ENCODE measurements around the gene KRTAP19-1.
"Not testable (repeated sequence)": the region's sequence is repeated elsewhere in the genome, so short reads cannot be mapped to it uniquely, and the experiment has no call there.

The KRTAP19-1 gene

DNA sequence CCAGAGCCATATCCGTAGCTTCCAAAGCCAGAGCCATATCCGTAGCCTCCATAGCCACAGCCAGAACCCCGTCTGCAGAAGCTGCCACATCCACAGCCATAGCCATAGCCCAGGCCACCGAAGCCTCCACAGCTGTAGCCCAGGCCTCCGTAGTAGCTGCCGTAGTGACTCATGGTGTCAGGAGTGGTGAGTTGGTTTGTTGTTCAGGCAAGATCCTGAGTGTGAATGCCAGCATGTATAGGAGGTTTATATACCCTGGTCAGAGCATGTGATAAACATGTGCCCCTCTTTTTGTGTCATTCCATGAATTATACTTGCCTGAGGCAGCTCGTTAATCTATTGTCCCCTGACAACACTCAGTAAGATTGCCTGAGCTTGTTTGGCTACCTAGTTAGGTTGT, at the start of gene KRTAP19-1:
Gene KRTAP19-1, minus strand, starts transcription at position 223 of the 400 bp plus-strand sequence. Its CDS starts 50 bp downstream, at position 173.
- no peaks in the 10 kb centered on the region for H3K36me3 ChIP-seq (replicated peaks)
- no peak for DNase-seq
- no peak within 1 kb of the TSS for H3K27ac ChIP-seq
- H3K27me3 ChIP-seq (replicated peaks), result no peaks in the 10 kb centered on the region
- in situ Hi-C loops (cut with HindIII; ENCODE audit: low pct_ligation_motif_present, low sequenced_read_pairs), result no loop called here
- no peak within 1 kb of the TSS for H3K4me3 ChIP-seq (ENCODE audit: low read depth, low read length)
- TF ChIP-seq, protein P1, sequence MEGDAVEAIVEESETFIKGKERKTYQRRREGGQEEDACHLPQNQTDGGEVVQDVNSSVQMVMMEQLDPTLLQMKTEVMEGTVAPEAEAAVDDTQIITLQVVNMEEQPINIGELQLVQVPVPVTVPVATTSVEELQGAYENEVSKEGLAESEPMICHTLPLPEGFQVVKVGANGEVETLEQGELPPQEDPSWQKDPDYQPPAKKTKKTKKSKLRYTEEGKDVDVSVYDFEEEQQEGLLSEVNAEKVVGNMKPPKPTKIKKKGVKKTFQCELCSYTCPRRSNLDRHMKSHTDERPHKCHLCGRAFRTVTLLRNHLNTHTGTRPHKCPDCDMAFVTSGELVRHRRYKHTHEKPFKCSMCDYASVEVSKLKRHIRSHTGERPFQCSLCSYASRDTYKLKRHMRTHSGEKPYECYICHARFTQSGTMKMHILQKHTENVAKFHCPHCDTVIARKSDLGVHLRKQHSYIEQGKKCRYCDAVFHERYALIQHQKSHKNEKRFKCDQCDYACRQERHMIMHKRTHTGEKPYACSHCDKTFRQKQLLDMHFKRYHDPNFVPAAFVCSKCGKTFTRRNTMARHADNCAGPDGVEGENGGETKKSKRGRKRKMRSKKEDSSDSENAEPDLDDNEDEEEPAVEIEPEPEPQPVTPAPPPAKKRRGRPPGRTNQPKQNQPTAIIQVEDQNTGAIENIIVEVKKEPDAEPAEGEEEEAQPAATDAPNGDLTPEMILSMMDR (IDR thresholded peaks at IDR 0.05; ENCODE audit: low read depth, low read length, missing control alignments), result no peak

DNA sequence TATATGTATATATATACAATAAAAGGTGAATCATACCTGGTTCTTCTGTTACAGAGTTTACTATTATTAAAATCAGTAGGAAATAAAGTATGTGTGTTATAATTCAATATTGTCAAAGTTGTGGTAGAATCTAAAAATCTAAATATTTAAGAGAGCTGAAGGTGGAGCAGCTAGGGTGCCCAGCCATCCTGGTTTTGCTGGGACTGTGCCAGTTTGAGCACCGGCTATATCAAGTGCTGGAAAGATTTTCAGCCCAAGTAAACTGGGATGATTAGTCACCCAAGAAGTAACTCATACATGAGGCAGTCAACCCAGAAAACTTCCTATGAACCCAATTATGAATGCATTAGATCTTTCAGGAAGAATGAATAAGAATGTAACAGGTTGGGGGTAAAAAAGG, 38.7 kb upstream of the KRTAP19-1 start:
- TF ChIP-seq, protein P1 (IDR thresholded peaks at IDR 0.05; ENCODE audit: low read depth, low read length, missing control alignments), result no peak
- in situ Hi-C loops (cut with HindIII; ENCODE audit: low pct_ligation_motif_present, low sequenced_read_pairs), result no loop called here
- DNase-seq, result no peak
- H3K27me3 ChIP-seq (replicated peaks), result no peaks in the 10 kb centered on the region
- H3K36me3 ChIP-seq (replicated peaks), result no peaks in the 10 kb centered on the region
- H3K4me3 ChIP-seq (ENCODE audit: low read depth, low read length), result no peak overlapping the region
- H3K27ac ChIP-seq, result no peak overlapping the region

- H3K27me3 ChIP-seq (replicated peaks), result no peaks in the 10 kb centered on the region
- H3K36me3 ChIP-seq (replicated peaks), result no peaks in the 10 kb centered on the region
- H3K4me3 ChIP-seq (ENCODE audit: low read depth, low read length), result no peak overlapping the region
- TF ChIP-seq, protein P1 (IDR thresholded peaks at IDR 0.05; ENCODE audit: low read depth, low read length, missing control alignments), result no peak
- in situ Hi-C loops (cut with HindIII; ENCODE audit: low pct_ligation_motif_present, low sequenced_read_pairs), result no loop called here
- no peak for DNase-seq
- H3K27ac ChIP-seq, result no peak overlapping the region
Measured at GRCh38 chr21:30515681-30516080, 35.5 kb upstream of the KRTAP19-1 start.

GRCh38 chr21:30505621-30506205, 25.5 kb upstream of the KRTAP19-1 start:
- H3K36me3 ChIP-seq (replicated peaks); DNase-seq; in situ Hi-C loops (cut with HindIII; ENCODE audit: low pct_ligation_motif_present, low sequenced_read_pairs); H3K4me3 ChIP-seq (ENCODE audit: low read depth, low read length); H3K27me3 ChIP-seq (replicated peaks); H3K27ac ChIP-seq: not testable (repeated sequence)
- TF ChIP-seq, protein P1 (IDR thresholded peaks at IDR 0.05; ENCODE audit: low read depth, low read length, missing control alignments), result peak; percentile 11

DNA sequence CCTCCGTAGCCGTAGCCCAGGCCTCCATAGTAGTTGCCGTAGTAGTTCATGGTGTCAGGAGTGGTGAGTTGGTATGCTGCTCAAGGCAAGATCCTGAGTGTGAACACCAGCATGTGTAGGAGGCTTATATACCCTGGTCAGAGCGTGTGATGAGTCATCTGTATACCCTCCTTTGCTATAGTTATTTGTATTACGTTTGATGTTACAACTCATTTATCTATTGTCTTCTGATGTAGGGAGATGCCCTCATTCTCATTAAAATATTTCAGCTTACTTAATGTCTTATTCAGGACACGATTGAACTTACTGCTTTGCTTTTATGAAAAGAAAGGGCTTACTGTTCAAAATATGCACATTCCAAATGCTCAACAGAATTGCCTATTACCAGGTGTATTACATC, 21.9 kb upstream of the KRTAP19-1 start, which contains the start of gene KRTAP19-5:
Gene KRTAP19-5, minus strand, starts transcription at position 101 of the 400 bp plus-strand sequence. Its CDS starts 51 bp downstream, at position 50.
- Histone ChIP-seq H3K27me3 (replicated peaks) (no peaks in the 10 kb centered on the region), H3K36me3 (replicated peaks) (no peaks in the 10 kb centered on the region), H3K4me3 (ENCODE audit: low read depth, low read length) (no peak within 1 kb of the TSS), H3K27ac (no peak within 1 kb of the TSS)
- DNase-seq, result no peak
- TF ChIP-seq, protein P1 (IDR thresholded peaks at IDR 0.05; ENCODE audit: low read depth, low read length, missing control alignments), result no peak
- in situ Hi-C loops (cut with HindIII; ENCODE audit: low pct_ligation_motif_present, low sequenced_read_pairs), result no loop called here

DNA sequence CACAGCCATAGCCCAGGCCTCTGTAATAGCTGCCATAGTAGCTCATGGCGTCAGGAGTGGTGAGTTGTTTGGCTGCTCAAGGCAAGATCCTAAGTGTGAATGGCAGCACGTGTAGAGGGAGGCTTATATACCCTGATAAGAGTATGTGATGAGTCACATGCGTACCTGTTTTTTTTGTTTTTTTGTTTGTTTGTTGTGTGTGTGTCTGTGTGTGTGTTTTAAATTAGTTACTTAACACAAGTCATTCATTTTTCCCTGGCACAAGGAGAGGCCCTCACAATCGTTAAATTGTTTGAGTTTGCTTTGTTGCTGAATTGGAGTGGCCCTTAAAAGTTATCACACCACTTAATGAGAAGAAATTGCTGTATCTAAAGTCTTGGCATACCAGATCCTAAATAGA, 16.9 kb upstream of the KRTAP19-1 start, which contains the start of gene KRTAP19-4:
Gene KRTAP19-4, minus strand, starts transcription at position 101 of the 400 bp plus-strand sequence. Its CDS starts 55 bp downstream, at position 46.
- no peak within 1 kb of the TSS for H3K27ac ChIP-seq
- no peaks in the 10 kb centered on the region for H3K27me3 ChIP-seq (replicated peaks)
- TF ChIP-seq, protein P1 (IDR thresholded peaks at IDR 0.05; ENCODE audit: low read depth, low read length, missing control alignments), result no peak
- H3K4me3 ChIP-seq (ENCODE audit: low read depth, low read length), result no peak within 1 kb of the TSS
- H3K36me3 ChIP-seq (replicated peaks), result no peaks in the 10 kb centered on the region
- in situ Hi-C loops (cut with HindIII; ENCODE audit: low pct_ligation_motif_present, low sequenced_read_pairs), result no loop called here
- no peak for DNase-seq
